Measurements from ENCODE around the gene STAC3.

GRCh38 chr12:57236201-57236924, 14.6 kb downstream of the STAC3 start:
- TF ChIP-seq CTCF (IDR thresholded peaks at IDR 0.05; ENCODE audit: low read depth, low read length, missing input control) (no peak), NR2F2 (IDR thresholded peaks at IDR 0.05) (no peak)
